Measurements from ENCODE around the gene VSX2.

GRCh38 chr14:74309125-74310022, 70.1 kb downstream of the VSX2 start:
- TF ChIP-seq RAD21 (IDR thresholded peaks at IDR 0.05; ENCODE audit: low read length) (no peak), SIN3A (IDR thresholded peaks at IDR 0.05; ENCODE audit: borderline replicate concordance, low read depth, low read length) (no peak), EP300 (IDR thresholded peaks at IDR 0.05; ENCODE audit: borderline replicate concordance in 1 of 2, low read depth in 1 of 2, low read length in 1 of 2) (no peak)

All from SK-N-SH (cell line).